Cardiac muscle cell (in vitro differentiated cells and primary cell): ENCODE results near the gene LRRC4C. TPM values are rescaled to one million over a fixed set of nuclear protein-coding genes. Genes with fewer than 3 reads are reported as not detected.

Experiments used
- DNase-seq, 2 donors: peaks; one replicate each; pipeline versions ENCODE4 v3.0.0 to v3.0.0-alpha.2; 2010 to 2017; ENCODE audit warnings: low read depth in 1 of 2, low spot score in 1 of 2
- H3K27ac ChIP-seq: fragments of 200-600 bp; sonication (generic); 2 replicates; pipeline ENCODE4 v1.5.1; 2016
- H3K27me3 ChIP-seq: fragments of 200-600 bp; sonication (generic); 2 replicates; pipeline ENCODE4 v1.6.0; 2016; ENCODE audit warnings: control low read depth
- H3K36me3 ChIP-seq: fragments of 200-600 bp; sonication (generic); 2 replicates; pipeline ENCODE4 v1.5.1; 2016; ENCODE audit warnings: control low read depth
- H3K4me1 ChIP-seq: fragments of 200-600 bp; sonication (generic); 2 replicates; pipeline ENCODE4 v1.8.1; 2017; ENCODE audit warnings: low read depth, mild to moderate bottlenecking, mixed run types
- H3K4me3 ChIP-seq: fragments of 200-600 bp; sonication (generic); 2 replicates; pipeline ENCODE4 v1.5.1; 2016; ENCODE audit warnings: mild to moderate bottlenecking
- H3K9me3 ChIP-seq: fragments of 200-600 bp; sonication (generic); 2 replicates; pipeline ENCODE4 v1.5.1; 2017; ENCODE audit warnings: low read depth, mild to moderate bottlenecking, control low read depth
- CTCF ChIP-seq: IDR thresholded peaks from 2 replicates; pipeline ENCODE4 v1.5.1; 2012; ENCODE audit warnings: low read depth, mild to moderate bottlenecking, low read length
- polyA plus RNA-seq: library from polyadenylated mRNA; unstranded; fragments of >200 nt; fragmentation: Nextera tagmentation; extraction: Ambion mirVana; gene quantifications from 2 replicates; pipeline ENCODE4 v1.2.1, GENCODE V29; 2016
- total RNA-seq: library from RNA; depleted of rRNA; stranded (reverse); fragments of >200 nt; gene quantifications from 2 replicates; pipeline ENCODE4 v1.2.3, GENCODE V29; 2016

The LRRC4C gene
- total and polyA plus RNA-seq, 2 experiments from 2014 or later = 0.66 to 0.77 TPM

- no peak for DNase-seq
- H3K27me3 ChIP-seq = no peaks in the 10 kb centered on the region
- TF ChIP-seq CTCF = no peak
- no peaks in the 10 kb centered on the region for H3K36me3 ChIP-seq
- no peak overlapping the region for H3K4me3 ChIP-seq
- no peaks in the 10 kb centered on the region for H3K9me3 ChIP-seq
- no peaks in the 10 kb centered on the region for H3K4me1 ChIP-seq
- no peak overlapping the region for H3K27ac ChIP-seq
Observed at GRCh38 chr11:40376331-40376730, 1083.1 kb downstream of the LRRC4C start.

GRCh38 chr11:40370821-40371616, 1088.4 kb downstream of the LRRC4C start:
- no peak overlapping the region for H3K27ac ChIP-seq
- H3K36me3 ChIP-seq = no peaks in the 10 kb centered on the region
- no peaks in the 10 kb centered on the region for H3K4me1 ChIP-seq
- no peaks in the 10 kb centered on the region for H3K27me3 ChIP-seq
- H3K9me3 ChIP-seq = no peaks in the 10 kb centered on the region
- DNase-seq = no peak
- no peak for TF ChIP-seq CTCF
- H3K4me3 ChIP-seq = no peak overlapping the region

GRCh38 chr11:40360206-40360798, 1099.2 kb downstream of the LRRC4C start:
- Histone ChIP-seq H3K4me1 (no peaks in the 10 kb centered on the region), H3K36me3 (no peaks in the 10 kb centered on the region), H3K27ac (no peak overlapping the region), H3K4me3 (no peak overlapping the region), H3K9me3 (no peaks in the 10 kb centered on the region), H3K27me3 (no peaks in the 10 kb centered on the region)
- TF ChIP-seq CTCF = no peak
- no peak for DNase-seq

GRCh38 chr11:40354121-40354520, 1105.3 kb downstream of the LRRC4C start:
- Histone ChIP-seq H3K27me3 (no peaks in the 10 kb centered on the region), H3K27ac (no peak overlapping the region), H3K4me1 (no peaks in the 10 kb centered on the region), H3K4me3 (no peak overlapping the region), H3K9me3 (no peaks in the 10 kb centered on the region), H3K36me3 (no peaks in the 10 kb centered on the region)
- no peak for DNase-seq
- TF ChIP-seq CTCF = no peak

DNA sequence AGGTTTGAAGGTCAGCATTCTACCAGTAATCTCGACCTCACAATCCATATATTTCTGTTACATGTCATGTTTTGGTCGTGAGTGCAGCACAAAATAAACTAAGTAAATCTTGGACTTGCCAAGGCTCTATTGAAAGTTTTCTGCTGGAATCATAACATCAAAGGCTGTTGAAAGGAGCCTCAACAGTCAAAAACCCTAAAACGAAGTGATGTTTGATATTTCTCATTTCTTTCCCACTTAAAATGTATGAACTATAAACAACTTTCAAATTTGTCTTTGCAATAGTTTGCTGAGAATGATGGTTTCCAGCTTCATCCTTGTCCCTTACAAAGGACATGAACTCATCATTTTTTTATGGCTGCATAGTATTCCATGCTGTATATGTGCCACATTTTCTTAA, 1118.5 kb downstream of the LRRC4C start:
- DNase-seq = no peak
- no peak for TF ChIP-seq CTCF
- no peak overlapping the region for H3K4me3 ChIP-seq
- no peaks in the 10 kb centered on the region for H3K27me3 ChIP-seq
- no peak overlapping the region for H3K27ac ChIP-seq
- H3K9me3 ChIP-seq = no peaks in the 10 kb centered on the region
- no peaks in the 10 kb centered on the region for H3K36me3 ChIP-seq
- H3K4me1 ChIP-seq = no peaks in the 10 kb centered on the region
